ENCODE results near the gene PDGFRB.

The PDGFRB gene

DNA sequence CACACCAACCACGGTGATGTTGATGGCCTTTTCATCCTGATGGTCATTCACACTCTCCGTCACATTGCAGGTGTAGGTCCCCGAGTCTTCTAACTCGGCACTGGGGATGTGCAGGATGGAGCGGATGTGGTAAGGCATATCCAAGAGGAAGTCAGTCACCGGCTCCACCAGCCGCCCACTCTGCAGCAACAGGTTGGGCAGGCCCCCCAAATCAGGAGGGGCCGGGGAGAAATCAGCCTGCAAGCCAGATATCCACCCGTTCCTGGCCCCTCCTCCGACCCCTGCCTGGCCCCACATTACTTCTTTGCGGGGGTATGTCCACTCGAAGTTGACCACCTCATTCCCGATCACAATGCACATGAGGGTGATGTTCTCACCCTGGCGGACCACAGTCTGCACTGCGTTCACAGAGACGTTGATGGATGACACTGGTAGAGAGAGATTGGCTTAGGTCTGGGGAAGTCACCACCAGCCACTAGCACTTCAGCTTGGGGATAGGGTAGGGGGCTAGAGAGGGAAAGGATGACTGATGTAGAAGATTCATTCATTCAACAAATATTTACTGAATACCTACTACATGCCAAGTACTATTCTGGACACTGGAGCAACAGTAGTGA is 22.0 kb downstream of the PDGFRB start:
- Mint-ChIP-seq H3K4me3 (no peak overlapping the region), H3K27ac (peak overlapping the region; percentile 71 to 97 (median 97)), H3K36me3 (ENCODE audit: low read depth) (peaks cover 39% of the 10 kb centered on the region), H3K9me3 (no peaks in the 10 kb centered on the region), H3K4me1 (peaks cover 59% of the 10 kb centered on the region), H3K27me3 (ENCODE audit: low read depth) (peaks cover 7% of the 10 kb centered on the region)
- TF ChIP-seq, protein P1, sequence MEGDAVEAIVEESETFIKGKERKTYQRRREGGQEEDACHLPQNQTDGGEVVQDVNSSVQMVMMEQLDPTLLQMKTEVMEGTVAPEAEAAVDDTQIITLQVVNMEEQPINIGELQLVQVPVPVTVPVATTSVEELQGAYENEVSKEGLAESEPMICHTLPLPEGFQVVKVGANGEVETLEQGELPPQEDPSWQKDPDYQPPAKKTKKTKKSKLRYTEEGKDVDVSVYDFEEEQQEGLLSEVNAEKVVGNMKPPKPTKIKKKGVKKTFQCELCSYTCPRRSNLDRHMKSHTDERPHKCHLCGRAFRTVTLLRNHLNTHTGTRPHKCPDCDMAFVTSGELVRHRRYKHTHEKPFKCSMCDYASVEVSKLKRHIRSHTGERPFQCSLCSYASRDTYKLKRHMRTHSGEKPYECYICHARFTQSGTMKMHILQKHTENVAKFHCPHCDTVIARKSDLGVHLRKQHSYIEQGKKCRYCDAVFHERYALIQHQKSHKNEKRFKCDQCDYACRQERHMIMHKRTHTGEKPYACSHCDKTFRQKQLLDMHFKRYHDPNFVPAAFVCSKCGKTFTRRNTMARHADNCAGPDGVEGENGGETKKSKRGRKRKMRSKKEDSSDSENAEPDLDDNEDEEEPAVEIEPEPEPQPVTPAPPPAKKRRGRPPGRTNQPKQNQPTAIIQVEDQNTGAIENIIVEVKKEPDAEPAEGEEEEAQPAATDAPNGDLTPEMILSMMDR (IDR thresholded peaks at IDR 0.05; ENCODE audit: unreplicated experiment in 3 of 3): no peak

DNA sequence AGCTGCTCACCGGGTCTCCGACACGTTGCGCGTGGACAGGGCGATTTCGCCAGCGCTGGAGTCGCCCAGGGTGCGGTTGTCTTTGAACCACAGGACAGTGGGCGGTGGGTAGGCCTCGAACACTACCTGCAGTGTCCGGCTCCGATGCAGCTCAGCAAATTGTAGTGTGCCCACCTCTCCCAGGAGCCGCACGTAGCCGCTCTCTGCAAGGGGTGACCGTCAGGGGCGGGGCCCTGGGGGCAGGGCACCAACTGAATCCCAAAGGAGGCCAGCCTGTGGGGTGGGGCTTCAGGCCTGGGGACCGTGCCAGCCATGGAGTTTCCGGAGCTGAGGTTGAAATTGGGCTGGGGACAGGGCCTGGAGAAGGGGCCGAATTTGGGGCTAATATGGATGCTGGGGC is 22.9 kb downstream of the PDGFRB start:
- Mint-ChIP-seq H3K27me3 (ENCODE audit: low read depth) (peaks cover 7% of the 10 kb centered on the region), H3K4me1 (peaks cover 49% of the 10 kb centered on the region), H3K27ac (peak overlapping the region; percentile 49 to 97 (median 71)), H3K4me3 (no peak overlapping the region), H3K36me3 (ENCODE audit: low read depth) (peaks cover 43% of the 10 kb centered on the region), H3K9me3 (no peaks in the 10 kb centered on the region)
- TF ChIP-seq, protein P1 (IDR thresholded peaks at IDR 0.05; ENCODE audit: unreplicated experiment in 3 of 3): no peak

DNA sequence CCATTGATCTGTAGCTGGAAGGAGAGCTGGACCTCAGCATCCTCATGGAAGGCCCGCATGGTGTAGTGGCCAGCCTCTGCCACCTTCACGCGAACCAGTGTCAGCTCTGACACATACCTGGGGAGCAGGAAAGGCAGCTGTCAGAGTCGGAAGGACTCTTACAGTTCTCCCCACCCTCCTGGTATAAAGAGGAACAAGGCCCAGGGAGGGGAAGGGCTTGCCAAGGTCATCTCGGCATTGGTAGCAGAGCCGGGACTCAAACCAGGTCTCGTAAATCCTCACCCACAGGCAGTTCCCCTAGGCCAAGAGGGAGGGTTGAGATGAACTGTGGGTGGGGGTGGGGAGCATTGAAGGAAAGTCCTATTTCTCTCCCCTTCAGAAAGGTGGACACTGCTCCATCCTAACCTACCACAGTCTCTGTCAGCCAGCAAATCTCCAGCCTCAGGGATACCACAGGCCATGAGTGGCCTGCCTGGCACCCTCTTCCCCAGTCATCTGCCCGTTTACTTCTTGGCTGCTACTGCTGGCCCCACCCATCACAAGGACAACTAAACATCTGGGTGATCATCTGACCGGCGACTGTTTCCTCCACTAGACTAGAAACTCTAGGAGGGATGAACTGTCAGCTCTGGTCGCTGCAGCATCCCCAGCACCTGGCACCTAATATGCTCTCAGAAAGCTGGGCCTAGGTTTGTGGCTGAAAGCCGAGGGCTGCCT is 23.5 kb downstream of the PDGFRB start:
- Mint-ChIP-seq H3K4me1 (peaks cover 43% of the 10 kb centered on the region), H3K36me3 (ENCODE audit: low read depth) (peaks cover 46% of the 10 kb centered on the region), H3K4me3 (no peak overlapping the region), H3K27ac (peak overlapping the region; percentile 3 to 64 (median 28)), H3K27me3 (ENCODE audit: low read depth) (peaks cover 7% of the 10 kb centered on the region), H3K9me3 (no peaks in the 10 kb centered on the region)
- TF ChIP-seq, protein P1 (IDR thresholded peaks at IDR 0.05; ENCODE audit: unreplicated experiment in 3 of 3): no peak

DNA sequence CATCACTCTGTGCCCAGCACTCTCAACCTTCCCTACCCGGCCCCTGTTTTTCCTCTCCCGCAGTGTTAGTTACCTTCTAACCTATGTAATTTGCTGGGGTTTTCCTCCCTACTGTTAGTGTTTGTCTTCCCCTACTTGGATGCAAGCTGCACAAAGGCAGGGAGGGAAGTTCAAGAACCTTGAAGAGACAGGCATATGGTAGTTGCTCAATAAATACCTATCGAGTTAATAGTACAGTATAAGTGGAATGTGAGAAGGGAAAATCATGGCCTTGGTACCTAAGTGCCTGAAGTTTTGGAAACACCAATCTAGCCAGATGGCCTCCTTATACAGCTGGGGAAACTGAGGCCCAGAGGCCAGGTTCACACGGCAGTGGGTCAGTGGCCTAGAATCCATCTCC is 24.2 kb downstream of the PDGFRB start:
- Mint-ChIP-seq H3K27me3 (ENCODE audit: low read depth) (peaks cover 7% of the 10 kb centered on the region), H3K36me3 (ENCODE audit: low read depth) (peaks cover 50% of the 10 kb centered on the region), H3K4me1 (peaks cover 42% of the 10 kb centered on the region), H3K9me3 (no peaks in the 10 kb centered on the region), H3K27ac (peak overlapping the region; percentile 10 to 70 (median 36)), H3K4me3 (no peak overlapping the region)
- TF ChIP-seq, protein P1 (IDR thresholded peaks at IDR 0.05; ENCODE audit: unreplicated experiment in 3 of 3): no peak

DNA sequence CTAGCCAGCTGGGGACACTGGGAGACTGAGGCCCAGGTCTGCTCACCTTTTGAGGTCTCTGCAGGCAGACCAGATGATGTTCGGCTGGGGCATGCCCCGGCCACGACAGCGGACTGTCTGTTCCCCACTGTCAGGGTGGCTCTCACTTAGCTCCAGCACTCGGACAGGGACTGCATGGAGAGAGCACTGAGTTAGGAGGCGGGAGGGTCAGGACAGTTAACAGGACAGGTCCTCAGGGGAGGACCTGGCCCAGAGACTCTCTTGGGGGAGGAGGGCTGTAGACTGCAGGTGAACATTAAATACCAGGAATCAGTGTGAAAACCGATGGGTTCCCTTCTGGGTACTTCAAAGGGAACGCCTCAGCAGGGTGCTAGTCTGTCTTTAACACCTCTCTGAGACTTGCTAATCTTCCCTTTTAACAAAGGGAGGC is 25.1 kb downstream of the PDGFRB start:
- H3K4me1 Mint-ChIP-seq: peaks cover 40% of the 10 kb centered on the region
- H3K9me3 Mint-ChIP-seq: no peaks in the 10 kb centered on the region
- peaks cover 7% of the 10 kb centered on the region for H3K27me3 Mint-ChIP-seq (ENCODE audit: low read depth)
- H3K36me3 Mint-ChIP-seq (ENCODE audit: low read depth): peaks cover 57% of the 10 kb centered on the region
- TF ChIP-seq, protein P1 (IDR thresholded peaks at IDR 0.05; ENCODE audit: unreplicated experiment in 3 of 3): no peak
- H3K4me3 Mint-ChIP-seq: no peak overlapping the region
- H3K27ac Mint-ChIP-seq: peak overlapping the region in 2 of 3 experiments; percentile 70 to 74
